HG03520 (cell line): ENCODE data around the gene AMBRA1.

Source experiments
- ATAC-seq: cut with Tn5 transposase; IDR thresholded peaks from one replicate; pipeline ENCODE4 v1.9.1; 2021; ENCODE audit warnings: mild to moderate bottlenecking, moderate library complexity; ENCODE audit not compliant: unreplicated experiment

The AMBRA1 gene

GRCh38 chr11:46574656-46575055, 19.2 kb downstream of the AMBRA1 start:
- no peak for ATAC-seq

DNA sequence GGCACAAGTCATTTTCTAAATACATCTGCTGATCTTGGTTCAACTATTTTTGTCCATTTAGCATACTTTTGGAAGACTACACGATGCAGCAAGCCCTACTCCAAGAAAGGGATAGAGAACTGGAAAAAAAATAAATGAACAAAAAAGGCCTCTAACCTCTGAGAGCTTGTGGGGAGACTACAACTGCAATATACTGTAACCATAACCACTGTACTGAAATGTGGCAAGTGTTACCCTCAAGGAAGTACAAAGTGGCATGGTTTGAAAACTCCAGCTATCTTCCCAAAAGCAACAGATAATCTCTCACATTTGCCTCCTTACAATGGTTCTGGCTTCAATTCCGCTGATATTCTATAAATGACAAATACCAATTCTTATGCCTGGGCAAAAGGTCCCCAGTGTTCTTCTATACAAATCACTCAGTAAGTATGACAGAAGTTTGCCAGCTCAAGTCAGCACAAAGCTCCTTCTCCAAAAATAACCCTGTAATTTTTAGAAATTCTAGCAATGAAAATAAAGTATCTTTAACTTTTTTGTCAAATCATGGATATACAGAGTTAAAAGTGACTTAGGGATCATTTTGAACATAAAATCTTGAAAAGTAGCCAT, 22.9 kb downstream of the AMBRA1 start:
- ATAC-seq = no peak

DNA sequence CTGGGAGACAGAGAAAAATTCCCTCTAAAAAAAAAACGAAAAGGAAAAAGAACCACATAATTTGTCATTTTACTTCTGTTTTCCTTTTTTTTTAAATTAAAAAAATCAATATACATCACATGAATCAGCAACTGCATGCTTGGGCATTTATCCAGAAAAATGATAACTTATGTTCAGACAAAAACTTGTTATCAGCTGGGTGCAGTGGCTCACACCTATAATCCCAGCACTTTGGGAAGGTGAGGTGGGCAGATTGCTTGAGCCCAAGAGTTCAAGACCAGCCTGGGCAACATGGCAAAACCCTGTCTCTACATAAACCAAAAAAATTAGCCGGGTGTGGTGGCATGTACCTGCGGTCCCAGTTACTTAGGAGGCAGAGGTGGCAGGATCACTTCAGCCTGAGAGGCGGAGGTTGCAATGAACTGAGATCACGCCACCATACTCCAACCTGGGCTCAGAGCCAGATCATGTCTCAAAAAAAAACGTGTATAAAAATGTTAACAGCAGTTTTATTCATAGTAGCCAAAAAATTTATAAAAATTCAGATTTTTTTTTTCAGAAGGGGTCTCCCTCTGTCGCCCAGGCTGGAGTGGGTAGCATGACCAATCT, 28.5 kb downstream of the AMBRA1 start:
- no peak for ATAC-seq

DNA sequence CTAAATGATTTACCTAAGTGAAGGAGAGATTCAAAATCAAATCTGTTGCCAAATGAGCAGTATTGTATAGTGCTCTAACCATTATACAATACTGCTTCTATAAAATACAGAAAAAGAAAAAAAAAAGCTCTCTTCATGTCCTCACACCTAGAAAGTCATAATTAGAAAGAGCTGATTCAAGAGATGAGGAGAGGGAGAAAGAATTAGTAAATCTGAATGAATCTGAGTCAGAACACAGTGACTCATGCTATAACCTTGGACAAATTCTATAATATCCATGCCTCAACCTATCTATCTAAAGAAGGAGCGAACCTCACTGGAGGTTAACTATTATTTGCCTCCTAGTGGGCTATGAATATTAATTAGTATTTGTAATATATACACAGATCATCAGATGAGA, 29.4 kb downstream of the AMBRA1 start:
- no peak for ATAC-seq

- ATAC-seq = no peak
Observed at GRCh38 chr11:46562527-46562926, 31.3 kb downstream of the AMBRA1 start.

- peak; percentile 59 for ATAC-seq
Observed at GRCh38 chr11:46560300-46560991, 33.4 kb downstream of the AMBRA1 start.

DNA sequence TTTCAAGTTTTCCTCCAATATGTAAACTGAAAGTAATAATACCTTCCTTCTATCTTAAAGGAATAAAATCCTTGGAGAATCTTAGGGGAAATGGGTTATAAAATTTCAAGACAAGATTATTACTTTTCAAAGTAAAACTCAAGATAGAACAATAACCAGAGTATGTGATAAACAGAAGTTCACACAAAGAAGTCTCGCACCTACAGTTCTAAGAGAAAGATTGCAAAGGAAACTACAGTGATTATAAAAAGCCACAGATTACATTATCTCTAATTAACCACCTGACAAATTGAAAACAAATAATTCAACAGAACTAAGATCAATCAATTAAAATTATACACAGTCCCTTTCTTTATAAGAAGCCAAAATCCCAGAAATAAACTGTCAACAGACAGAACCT, 34.0 kb downstream of the AMBRA1 start:
- no peak for ATAC-seq

GRCh38 chr11:46557684-46558151, 36.1 kb downstream of the AMBRA1 start:
- ATAC-seq = no peak

DNA sequence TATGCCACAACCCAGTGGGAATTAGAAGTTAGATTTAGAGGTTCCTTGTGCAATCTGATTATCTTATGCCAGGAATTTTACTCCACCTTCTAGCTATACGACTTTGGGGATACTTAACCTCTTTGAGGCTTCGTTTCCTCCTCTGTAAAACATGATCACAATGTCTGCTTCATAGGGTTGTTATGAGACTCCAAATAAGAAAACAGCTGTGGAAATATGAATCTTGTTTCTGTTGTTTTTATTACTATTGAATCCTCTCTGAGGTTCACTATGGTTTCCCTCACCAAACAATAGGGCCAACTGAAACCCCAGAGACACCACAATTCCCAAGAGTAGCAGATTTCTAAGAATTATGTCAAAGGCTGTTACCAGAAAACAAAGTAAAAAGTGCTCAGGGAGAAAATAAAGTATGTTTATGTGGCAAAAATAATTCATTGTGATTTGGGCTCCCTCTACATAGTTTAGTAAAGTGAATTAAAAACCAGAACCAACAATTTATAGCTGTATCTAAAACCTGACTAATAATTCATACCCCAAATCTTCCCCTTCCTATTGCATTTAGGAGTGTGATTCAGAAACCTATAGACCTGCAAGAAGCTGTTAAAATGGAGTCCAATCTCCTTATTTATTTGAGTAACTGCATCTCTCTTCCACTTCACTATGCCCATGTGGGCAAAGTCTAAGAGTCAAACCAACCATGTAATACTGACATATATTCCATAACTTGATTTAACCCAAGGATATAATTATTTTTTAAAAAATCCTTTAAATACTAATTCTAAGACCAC, 38.4 kb downstream of the AMBRA1 start:
- no peak for ATAC-seq

DNA sequence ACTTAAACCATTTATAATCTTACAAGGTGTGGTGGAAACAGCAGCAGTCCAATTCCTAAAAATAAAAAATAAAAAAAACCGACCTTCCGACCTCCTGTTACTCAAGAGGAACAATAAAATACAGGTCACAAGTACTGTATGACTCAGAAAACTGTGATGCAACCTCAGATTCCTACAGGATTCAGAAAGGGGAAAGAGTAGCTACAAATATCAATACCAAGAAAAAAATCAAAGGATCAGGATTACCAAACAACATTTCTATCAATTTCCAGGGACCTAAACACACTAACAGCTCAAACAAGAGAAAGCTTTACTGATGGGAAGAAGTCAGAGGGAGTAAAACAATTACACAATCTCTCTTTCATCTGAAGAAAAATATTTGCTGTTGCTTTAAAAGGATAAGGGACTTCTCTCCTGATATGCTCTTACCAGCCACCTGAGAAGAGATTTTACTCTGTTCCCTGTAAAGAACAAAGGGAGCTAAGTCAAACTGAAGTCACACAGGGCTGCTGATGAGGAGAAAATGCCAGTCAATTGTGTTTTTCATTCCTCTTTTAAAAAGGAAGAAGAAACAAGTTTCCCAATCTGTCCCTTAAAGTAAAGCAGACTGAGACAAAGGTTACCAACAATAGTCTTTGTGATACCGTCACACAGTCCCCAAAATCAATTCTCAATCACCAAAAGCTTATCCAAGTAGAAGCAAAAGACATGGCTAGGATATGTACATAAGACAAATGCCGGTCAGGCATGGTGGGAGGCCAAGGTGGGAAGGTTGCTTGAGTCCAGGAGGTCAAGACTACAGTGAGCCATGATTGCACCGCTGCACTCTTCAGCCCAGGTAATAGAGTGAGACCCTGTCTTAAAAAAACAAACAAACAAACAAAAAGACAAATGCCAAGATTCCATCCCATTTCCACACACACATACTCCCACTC, 39.3 kb downstream of the AMBRA1 start:
- no peak for ATAC-seq

- ATAC-seq = no peak
Observed at GRCh38 chr11:46553814-46554212, 40.0 kb downstream of the AMBRA1 start.

DNA sequence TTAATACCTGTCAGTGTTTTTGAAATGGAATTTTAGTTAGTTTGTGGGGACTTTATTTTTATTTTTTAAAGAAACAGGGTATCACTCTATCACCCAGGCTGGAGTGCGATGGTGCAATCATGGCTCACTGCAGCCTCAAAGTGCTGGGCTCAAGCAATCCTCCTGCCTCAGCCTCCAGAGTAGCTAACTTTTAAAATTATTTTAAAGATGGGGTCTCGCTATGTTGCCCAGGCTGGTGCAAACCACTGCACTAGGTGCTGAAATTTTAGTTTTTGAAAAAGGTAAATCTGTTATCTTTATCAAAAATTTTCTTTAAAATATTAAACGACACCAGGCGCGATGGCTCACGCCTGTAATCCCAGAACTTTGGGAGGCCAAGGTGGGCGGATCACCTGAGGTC, 42.6 kb downstream of the AMBRA1 start:
- no peak for ATAC-seq

GRCh38 chr11:46547579-46547978, 46.2 kb downstream of the AMBRA1 start:
- ATAC-seq = no peak

- ATAC-seq = no peak
Observed at GRCh38 chr11:46543564-46543963, 50.3 kb downstream of the AMBRA1 start.

- no peak for ATAC-seq
Observed at GRCh38 chr11:46541593-46542371, 52.0 kb downstream of the AMBRA1 start.

DNA sequence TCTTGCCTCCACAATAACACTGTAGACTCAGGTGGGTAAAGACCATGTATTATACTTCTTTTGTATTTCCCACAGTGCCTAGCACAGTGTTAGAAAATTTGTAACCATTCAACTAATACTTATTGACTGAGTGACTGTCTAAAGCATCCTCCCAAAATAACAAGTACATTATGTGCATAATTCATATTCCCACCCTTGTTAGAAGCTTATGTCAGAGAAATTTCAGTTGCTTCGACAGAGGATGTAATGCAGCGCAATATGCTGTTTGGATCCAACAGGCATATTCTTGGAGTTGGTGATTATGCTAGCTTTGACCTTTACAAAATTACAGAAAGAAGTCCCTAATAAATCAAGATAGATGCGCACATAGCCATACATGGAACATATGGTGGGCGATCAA, 53.0 kb downstream of the AMBRA1 start:
- no peak for ATAC-seq

DNA sequence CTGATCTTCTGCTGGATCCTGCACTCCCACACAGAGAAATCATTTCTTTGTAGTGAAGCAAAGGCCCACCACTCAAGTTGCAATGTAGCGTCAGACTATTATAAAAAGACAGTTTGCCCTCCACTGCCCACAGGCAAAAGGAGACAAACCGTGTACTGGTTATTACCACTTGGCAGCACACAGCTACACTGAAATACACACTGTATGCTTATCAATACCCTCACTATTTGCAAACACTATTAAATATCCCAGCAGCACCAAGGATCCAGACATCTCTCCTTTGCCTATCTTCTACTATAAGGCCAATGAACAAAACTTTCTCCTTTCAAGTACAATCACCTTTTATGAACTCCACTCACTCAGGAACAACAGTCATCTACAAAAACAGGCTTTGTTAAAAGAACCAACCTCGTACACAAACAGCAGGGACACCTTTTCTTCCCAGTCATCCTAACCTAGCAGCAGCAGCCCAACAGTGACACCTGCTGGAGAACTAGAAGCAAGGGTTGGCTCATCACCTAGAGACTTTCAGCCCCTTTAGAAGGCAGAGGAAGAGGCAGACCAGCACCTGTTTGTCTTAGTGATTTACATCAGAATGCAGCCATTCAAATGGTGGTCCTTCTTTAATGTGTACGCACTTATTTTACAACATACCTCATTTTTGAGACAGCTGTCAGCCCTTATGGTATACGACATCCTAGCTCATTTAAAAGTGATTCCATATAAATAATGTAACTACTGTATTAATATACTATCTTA, 56.1 kb downstream of the AMBRA1 start:
- ATAC-seq = no peak

DNA sequence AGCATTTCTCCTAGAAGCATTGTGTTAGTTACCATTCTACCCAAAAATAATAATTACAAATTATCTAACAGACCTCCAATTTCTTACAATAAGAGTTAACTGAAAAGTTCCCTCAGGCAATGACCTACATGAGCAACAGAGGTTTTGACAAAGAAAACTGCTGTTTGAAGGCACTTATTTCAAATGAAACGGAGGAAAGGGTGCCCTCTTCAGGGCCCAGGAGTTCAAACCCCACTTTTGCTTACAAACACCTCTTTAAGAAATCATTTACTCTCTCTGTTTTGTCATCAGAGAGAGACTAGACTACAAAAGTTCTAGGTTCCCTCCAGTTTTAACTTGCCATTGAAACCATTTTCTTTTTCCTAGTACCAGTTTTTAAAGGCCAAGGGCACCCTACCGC, 56.7 kb downstream of the AMBRA1 start:
- ATAC-seq = no peak

- no peak for ATAC-seq
Observed at GRCh38 chr11:46535688-46536087, 58.1 kb downstream of the AMBRA1 start.
